HL-60/S4 (cell line): Measurements from ENCODE around the gene RHOU.

Source experiments
- in situ Hi-C: fragments of 300-500 bp; cut with MboI; formaldehyde crosslinking; loops from 2 replicates; pipeline ENCODE4 v1.14.3; 2022; ENCODE audit warnings: low sequenced_read_pairs

RHOU gene

DNA sequence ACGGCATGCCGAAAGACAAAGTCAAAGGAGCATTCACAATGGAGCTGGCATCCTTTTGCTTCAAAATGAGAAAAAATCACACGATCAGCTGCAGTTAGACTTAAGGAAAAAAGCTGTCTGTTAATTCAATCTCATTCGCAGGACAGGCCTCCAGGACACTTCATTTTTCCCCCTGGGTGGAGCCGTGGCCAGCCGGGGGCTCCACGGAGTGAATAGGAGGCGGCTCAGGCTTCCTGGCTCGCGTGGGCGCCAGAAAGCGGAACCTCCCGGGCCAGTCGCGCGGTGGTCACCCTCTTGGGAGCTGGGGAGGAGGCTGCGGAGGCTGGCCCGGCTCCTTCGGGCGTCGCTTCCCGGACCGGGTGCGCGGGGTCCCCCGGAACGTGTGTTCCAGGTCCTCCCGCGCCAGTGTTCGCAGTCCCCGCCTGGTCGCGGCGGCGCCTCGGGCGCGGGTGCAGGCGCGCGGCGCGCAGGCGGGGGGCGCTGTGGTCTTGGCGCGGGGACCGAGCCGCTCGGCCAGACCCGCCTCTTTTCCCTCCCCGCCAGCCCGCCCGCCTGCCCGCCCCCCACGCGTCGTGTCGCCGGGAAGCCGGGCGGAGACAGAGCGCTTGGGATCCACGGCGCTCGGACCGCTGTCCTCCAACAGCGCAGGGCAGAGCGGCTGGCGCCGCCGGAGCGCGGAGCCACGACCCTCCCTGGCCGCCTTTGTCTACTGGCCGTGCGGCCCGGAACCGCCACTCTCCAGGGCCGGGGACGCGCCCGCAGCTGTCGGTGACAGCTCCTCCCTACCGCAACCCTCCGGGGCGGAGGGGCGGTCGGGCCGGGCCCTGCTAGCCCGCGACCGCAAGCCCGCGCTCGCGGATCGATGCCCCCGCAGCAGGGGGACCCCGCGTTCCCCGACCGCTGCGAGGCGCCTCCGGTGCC, at the start of gene RHOU:
Gene RHOU, plus strand, starts transcription at position 599 of the 921 bp plus-strand sequence. Its CDS starts 264 bp downstream, at position 863.
- in situ Hi-C loops = no loop called here

DNA sequence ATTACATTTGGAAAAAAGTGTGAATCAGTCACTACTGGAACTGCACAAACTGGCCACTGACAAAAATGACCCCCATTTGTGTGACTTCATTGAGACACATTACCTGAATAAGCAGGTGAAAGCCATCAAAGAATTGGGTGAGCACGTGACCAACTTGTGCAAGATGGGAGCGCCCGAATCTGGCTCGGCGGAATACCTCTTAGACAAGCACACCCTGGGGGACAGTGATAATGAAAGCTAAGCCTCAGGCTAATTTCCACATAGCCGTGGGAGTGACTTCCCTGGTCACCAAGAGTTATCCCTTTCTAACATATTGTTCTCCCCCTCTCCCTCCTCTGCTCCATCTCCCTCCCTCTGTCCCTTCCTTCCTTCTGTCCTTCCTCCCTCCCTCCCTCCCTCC, 47.7 kb upstream of the RHOU start:
- in situ Hi-C loops = no loop called here

DNA sequence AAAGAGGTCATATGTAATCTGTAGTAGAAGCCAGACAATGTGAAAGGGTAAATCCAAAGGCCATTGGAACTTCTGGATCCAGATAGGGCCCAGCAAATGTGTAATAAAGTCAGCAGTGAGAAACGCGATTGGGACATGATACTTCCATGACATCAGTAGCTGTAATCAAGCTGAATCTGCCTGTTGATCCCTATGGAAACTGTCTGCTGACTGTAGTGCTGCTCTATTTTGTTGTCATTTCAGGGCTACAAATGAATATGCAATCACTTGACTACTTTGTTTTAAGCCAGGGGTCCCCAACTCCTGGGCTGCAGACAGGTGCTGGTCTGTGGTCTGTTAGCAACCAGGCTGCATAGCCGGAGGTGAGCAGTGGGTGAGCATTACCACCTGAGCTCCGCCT, 46.0 kb upstream of the RHOU start:
- in situ Hi-C loops = no loop called here

DNA sequence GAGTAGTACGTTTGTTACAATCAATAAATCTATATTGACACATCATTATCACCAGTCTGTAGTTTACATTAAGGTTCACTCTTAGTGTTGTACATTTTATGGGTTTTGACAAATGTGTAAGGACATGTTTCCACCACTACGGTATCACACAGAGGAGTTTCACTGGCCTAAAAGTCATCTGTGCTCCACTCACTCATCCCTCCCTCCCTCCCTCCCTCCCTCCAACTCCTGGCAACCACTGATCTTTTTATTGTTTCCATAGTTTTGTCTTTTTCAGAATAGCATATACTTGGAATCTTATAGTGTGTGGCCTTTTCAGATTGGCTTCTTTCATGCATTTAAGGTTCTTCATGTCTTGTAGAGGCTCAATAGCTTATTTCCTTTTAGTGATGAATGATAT, 44.1 kb upstream of the RHOU start:
- in situ Hi-C loops = loop anchor here (10.0 kb wide), 1 partner anchor 544 kb away; no protein-coding TSS in a partner anchor

DNA sequence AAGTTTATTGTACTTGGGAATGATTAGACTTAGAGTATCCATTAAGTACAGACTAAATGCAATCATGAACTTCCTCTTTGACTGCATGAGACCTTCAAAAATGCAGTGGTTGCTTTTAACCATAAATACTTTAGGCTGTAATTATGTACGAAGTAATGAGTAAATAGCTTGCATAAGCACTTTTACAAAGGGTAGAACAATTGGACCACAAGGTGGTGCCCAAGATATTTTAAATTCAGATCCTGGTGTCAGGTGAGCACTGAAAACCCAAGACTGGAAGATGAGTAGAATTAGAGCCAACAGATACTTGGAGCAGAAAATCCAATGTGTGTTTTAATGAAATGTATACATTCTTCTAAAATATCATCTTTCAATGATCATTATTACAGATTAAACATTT, 43.4 kb upstream of the RHOU start:
- in situ Hi-C loops = loop anchor here (10.0 kb wide), 1 partner anchor 543 kb away; no protein-coding TSS in a partner anchor

DNA sequence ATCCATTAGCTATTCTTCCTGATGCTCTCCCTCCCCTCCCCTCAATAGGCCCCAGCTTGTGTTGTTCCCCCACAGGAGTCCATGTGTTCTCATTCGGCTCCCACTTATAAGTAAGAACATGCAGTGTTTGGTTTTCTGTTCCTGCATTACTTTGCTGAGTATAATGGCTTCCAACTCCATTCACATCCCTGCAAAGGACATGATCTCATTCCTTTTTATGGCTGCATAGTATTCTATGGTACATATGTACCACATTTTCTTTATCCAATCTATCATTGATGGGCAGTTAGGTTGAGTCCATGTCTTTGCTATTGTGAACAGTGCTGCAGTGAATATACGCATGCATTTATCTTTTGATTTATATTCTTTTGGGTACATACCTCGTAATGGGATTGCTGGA, 40.8 kb upstream of the RHOU start:
- in situ Hi-C loops = loop anchor here (10.0 kb wide), 1 partner anchor 540 kb away; no protein-coding TSS in a partner anchor

DNA sequence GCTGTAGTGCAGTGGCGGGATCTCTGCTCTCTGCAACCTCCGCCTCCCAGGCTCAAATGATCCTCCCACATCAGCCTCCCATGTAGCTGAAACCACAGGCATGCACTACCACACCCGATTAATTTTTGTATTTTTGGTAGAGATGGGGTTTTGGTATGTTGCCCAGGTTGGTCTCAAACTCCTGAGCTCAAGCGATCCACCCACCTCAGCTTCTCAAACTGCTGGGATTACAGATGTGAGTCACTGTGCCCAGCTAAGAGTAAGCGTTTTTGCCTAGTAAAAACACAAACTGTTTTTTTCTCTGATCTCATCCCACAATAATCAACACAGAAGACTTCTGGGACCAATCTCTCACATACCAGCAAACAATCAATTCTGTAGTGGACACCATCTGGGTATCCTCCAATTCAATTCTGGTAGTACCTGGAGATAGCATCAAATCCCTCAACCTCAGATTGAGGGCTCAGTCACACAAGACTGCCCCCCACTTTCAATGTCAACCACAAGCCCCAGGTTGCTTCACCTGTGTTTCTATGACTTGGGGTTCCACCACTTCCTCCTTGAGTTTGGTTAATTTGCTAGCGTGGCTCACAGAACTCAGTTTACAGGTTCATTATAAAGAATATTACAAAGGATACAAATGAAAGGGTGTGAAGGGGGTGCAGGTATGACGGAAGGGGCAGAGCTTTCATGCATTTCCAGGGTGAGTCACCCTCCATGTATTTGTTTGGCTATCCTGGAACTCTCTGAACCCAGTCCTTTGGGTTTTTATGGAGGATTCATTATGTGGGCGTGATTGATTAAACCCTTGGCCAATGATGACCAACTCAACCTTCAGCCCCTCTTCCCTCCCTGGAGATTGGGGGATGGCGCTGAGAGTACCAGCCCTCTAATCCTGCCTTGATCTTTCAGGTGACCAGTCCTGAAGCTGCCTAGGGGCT, 40.0 kb upstream of the RHOU start:
- in situ Hi-C loops = loop anchor here (10.0 kb wide), 1 partner anchor 540 kb away; no protein-coding TSS in a partner anchor

DNA sequence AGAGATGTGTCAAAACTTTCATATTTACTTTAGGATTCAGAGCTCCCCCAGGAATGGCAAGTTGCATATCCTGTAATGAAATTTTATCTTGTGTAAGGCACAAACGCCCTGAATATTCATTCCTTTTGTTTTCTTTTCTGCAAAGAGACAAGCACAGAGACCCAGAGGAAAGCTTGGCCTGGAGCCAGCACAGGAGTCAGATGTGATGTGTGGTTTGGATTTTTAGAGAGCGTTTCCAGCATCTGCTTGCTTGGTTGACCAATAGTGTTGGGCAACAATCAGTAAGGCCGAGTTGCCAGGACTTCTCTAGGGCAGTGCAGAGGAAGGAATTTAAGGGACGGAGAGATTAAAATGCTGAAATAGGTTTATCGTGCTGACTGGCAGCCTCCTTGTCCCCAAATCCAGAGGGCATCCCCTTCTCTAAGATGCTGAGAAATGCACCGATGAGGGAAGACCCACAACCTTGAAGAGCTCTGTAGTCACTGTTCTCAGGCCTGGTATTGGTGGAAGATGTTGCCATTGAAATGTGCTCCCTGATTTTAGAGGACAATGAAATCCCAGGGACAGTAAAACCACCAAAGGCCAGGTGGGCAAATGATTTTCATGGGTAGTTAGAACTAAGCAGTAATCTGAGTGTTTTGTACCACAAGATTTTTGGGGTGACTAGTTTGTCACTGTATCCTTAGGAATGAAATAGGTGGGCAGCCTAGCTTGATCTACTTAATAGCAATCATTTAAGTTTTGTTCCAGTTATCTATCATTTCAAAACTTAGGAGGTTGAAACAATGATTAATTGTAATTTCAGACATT, 37.9 kb upstream of the RHOU start:
- in situ Hi-C loops = loop anchor here (10.0 kb wide), 1 partner anchor 537 kb away; no protein-coding TSS in a partner anchor

DNA sequence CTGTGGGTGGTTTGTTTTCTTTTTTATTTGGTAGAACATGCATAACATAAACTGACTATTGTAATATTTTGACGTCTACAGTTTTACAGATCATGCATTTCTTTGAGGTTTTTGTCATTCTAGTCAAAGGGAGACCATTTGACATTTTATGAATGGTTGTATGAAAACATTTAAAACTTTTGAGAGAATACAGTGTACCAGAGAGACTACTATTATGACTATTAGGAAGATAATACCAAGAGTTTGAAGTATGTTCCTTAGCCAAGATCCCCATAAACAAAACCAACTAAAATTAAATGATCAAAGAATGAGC, 37.3 kb upstream of the RHOU start:
- in situ Hi-C loops = loop anchor here (10.0 kb wide), 1 partner anchor 537 kb away; no protein-coding TSS in a partner anchor

DNA sequence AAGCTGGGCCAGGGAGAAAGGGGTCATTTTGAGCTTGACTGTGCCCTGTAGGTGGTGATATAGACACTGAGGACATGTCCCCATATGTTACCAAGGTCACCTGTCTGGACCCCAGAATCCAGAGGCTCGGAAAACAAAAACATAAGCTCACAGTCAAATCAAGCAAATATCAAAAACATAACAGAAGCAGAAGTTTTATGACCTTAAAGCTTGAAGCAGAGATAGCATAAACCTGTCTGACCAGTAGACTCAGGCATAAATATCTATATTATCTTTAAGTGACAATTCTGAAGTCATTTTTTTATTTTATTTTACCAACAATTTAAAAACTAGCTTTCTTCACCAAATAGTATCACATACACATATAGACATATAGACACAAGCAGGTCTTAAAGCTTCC, 32.8 kb upstream of the RHOU start:
- in situ Hi-C loops = no loop called here

DNA sequence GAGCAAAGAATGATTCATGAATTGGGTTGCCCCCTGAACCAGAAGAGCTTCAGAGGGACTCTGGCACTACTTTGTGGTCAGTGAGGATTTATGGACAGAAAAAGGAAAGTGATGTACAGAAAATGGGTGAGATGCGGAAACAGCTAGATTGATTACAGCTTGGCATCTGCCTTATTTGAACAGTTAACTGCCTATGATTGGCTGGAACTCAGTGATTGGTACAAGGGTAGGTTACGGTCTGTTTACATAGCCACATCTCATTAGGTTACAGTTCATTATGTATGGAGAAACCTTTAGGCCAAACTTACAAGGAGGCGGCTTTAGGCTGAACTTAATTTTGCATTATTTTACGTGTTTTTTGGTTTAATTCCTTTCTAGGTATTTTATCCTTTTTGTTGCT, 29.0 kb upstream of the RHOU start:
- in situ Hi-C loops = no loop called here

DNA sequence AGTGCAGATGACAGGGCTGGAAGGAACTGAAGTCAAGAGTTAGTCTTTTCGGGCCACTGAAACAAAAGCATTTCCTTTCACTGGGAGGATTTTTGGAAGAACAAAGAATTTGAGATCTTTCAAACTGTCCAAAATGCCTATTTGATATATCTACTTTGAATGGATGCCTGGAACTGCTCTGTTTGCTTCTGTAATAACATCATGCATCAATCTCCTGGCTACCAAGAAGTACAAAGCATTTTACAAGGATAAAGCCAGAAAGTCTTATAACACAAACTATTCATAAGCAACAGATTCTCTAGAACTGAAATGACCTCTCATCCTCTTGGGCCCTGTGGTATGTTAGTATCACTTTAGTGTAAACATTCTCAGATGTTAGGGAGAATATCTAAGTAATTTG, 18.2 kb upstream of the RHOU start:
- in situ Hi-C loops = no loop called here

DNA sequence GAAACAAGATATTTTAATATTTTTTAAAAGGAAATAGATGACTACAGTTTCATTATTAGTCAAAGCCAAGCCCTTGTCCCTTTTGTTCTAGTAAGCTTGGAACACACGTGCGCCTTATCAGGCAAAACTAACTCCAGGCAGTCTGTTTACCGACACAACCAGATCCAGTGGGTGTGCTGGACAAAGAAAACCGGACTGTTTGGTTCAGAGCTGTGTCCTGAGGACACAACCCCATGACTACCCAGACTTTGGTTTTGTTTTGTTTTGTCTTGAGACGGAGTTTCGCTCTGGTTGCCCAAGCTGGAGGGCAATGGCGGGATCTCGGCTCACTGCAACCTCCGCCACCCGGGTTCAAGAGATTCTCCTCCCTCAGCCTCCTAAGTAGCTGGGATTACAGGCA, 13.9 kb upstream of the RHOU start:
- in situ Hi-C loops = no loop called here

DNA sequence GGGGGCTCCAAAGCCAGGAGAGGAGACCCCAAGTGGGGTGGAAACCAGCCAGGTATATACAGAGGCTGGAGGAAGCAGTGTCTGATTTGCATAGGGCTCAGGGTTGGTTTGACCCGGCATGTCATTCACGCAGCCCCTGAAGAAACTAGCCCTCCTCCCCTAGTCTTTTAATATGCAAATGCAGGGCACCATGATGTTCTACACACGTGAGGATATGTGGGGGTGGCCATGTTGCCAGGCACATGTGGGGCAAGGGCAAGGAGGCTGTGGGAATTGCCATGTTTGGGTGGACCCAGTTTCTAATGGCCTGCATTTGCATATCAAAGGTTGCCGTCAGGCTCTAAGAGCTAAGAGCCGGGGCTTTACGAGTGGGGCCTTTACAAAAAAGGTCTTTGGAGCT, 12.0 kb upstream of the RHOU start:
- in situ Hi-C loops = no loop called here

DNA sequence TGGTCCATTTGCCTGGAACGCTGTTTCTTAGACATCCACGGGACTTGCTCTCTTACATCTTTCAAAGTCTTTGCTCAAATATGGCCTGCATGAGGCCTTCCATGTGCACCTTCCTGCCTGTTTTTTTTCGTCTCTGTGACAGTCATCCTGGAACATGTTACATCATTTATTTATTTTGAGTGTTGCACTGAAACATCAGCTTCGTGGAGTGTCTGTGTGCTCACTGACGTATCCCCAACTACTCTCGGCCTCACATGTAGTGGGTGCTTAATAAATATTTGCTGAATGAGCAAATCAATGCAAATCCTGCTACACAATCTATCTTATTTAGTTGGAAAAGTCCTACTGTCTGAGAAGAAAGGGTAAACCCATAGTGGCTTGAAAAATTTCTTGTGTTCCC, 11.4 kb upstream of the RHOU start:
- in situ Hi-C loops = no loop called here

DNA sequence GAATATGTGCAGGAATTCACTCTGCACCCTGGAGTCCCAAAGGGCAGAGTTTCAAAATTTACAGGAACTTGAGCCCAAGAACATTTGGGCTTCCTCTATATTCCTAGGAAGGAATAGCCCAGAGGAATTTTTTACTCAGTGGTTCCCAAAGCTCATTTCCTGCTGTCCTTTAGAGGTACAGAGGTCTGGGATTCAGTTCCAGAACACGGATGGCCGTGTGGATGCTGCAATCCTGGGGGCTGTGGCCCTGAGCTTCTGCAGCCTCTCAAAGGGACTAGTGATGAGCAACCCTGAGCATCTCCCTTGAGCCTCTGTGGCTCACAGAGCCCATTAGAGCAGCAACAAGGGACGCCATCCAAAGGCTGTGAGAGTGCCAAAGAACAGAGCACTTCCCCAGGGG, 10.1 kb upstream of the RHOU start:
- in situ Hi-C loops = no loop called here

DNA sequence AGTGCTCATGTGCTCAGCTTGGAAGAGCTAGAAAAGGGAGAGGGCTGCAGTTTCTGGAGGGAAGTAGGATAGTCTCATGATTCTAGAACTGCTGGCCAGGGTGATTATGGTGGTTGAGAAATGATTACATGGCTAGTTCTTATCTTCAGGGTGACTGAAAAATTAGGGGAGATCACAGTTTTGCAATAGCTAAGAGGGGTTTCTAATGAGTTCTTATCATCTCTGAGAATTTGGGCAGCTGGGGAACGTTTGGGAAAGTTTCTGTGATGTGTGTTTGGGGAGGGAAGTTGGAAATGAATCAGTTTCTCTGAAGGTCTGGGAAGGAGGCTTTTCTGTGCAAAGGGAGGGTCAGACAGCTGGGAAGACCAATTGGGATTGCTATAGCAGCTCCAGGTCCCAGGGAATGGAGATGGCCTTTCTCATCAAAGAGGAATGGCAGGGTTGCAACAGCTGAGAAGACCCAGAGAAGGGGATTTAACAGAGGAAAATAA, 7.6 kb upstream of the RHOU start:
- in situ Hi-C loops = no loop called here

DNA sequence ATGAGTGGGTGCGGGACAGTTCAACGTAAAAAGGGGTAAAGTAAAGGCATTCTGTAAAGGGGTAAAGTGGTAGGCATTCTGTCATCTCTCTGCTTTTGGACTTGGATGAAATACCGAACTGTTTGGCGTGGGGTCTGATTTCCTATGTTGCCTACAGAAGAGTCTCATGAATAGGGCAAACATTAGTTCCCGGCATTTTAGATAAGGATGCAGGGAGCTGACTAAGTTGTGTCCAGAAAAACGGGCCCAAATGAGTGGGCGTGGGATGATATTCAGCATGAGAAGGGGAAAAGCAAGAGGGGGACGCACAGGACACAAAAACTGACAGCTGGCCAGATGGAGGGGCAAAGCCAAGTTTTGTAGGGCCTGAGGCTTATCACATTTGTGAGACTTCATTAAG, 2.9 kb upstream of the RHOU start:
- in situ Hi-C loops = no loop called here

DNA sequence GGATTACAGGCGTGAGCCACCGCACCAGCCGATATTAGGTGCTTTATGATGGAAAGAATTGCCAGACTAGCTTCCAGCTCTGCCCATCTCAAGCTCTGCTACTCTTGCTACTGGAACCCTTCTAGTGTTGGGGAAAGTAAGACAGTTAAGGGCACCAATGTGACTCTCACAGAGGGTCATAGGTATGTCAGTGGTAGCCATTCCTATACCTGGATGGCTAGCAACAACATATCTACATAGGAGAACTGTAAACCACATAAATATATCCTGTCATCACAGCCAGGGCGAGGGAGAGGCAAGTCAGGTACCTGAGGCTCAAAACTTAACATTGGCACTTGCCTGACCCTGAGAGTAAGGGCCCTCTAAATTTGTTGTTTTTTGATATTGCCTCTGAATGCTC, 1.7 kb upstream of the RHOU start:
- in situ Hi-C loops = no loop called here

DNA sequence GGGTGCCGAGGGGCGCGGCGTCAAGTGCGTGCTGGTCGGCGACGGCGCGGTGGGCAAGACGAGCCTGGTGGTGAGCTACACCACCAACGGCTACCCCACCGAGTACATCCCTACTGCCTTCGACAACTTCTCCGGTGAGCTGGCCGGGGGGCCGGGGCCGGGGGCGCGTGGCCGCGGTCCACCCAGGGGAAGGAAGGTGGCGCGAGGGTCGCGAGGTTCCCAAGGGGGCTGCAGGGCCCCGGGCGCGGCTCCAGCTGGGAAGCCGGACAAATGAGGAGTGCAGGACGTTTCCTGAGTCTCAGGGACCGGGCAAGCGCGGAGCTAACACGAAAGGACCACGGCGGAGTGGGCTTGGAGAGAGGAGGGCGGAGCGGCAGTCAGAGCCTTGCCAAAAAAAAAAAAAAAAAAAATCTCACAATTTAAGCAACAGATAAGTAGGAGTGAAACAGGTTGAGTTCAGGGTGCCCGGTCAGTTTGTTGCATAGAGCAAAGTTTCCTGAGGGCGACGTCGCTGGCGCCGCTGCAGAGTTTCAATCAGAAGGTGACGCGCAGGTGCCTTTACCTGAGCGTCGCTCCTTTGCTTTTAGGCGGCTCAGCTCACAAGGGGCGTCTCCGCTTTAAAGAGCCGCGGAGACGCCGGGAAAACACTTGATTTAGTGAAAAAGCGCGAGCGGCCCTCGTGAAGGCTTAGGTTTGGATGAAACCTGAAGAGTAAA, 750 bp downstream of the RHOU start:
- in situ Hi-C loops = no loop called here
